ENCODE results near the gene IRAK1BP1.

Gene IRAK1BP1

GRCh38 chr6:78830805-78831204 is 36.5 kb upstream of the IRAK1BP1 start:
- no peak overlapping the region for H3K4me3 ChIP-seq (ENCODE audit: insufficient read depth, low read length, poor library complexity, severe bottlenecking)
- no peak overlapping the region for H2AFZ ChIP-seq (ENCODE audit: low read depth, low read length, severe bottlenecking)
- H3K27ac ChIP-seq (ENCODE audit: low read depth, low read length), result no peak overlapping the region
- no peak overlapping the region for H3K4me2 ChIP-seq (ENCODE audit: low read depth, low read length, poor library complexity, severe bottlenecking)
- no peaks in the 10 kb centered on the region for H4K20me1 ChIP-seq (ENCODE audit: low read depth, low read length)
- H3F3A ChIP-seq (ENCODE audit: insufficient read depth), result no peaks in the 10 kb centered on the region
- H3K9ac ChIP-seq (ENCODE audit: low read length), result no peak overlapping the region
- H3K79me2 ChIP-seq (ENCODE audit: insufficient read depth, low read length), result no peaks in the 10 kb centered on the region
- no peaks in the 10 kb centered on the region for H3K9me3 ChIP-seq (ENCODE audit: insufficient read depth, low read length)
- H3K36me3 ChIP-seq (ENCODE audit: low read length), result no peaks in the 10 kb centered on the region
- no peaks in the 10 kb centered on the region for H3K9me2 ChIP-seq (replicated peaks; ENCODE audit: insufficient read depth, low read length)
- no peaks in the 10 kb centered on the region for H3K27me3 ChIP-seq (ENCODE audit: low read length)
- TF ChIP-seq EZH2phosphoT487 (conservative IDR thresholded peaks at IDR 0.05; ENCODE audit: low read length) (no peak), CTCF (IDR thresholded peaks at IDR 0.05; ENCODE audit: insufficient read depth, low read length, poor library complexity, severe bottlenecking) (no peak)

- TF ChIP-seq CTCF (IDR thresholded peaks at IDR 0.05; ENCODE audit: insufficient read depth, low read length, poor library complexity, severe bottlenecking) (no peak), EZH2phosphoT487 (conservative IDR thresholded peaks at IDR 0.05; ENCODE audit: low read length) (no peak)
- Histone ChIP-seq H3K4me3 (ENCODE audit: insufficient read depth, low read length, poor library complexity, severe bottlenecking) (no peak overlapping the region), H3F3A (ENCODE audit: insufficient read depth) (no peaks in the 10 kb centered on the region), H3K9me2 (replicated peaks; ENCODE audit: insufficient read depth, low read length) (no peaks in the 10 kb centered on the region), H3K27ac (ENCODE audit: low read depth, low read length) (no peak overlapping the region), H3K9me3 (ENCODE audit: insufficient read depth, low read length) (no peaks in the 10 kb centered on the region), H3K36me3 (ENCODE audit: low read length) (no peaks in the 10 kb centered on the region), H2AFZ (ENCODE audit: low read depth, low read length, severe bottlenecking) (no peak overlapping the region), H4K20me1 (ENCODE audit: low read depth, low read length) (no peaks in the 10 kb centered on the region), H3K4me2 (ENCODE audit: low read depth, low read length, poor library complexity, severe bottlenecking) (no peak overlapping the region), H3K9ac (ENCODE audit: low read length) (no peak overlapping the region), H3K79me2 (ENCODE audit: insufficient read depth, low read length) (no peaks in the 10 kb centered on the region), H3K27me3 (ENCODE audit: low read length) (no peaks in the 10 kb centered on the region)
These were observed 35.9 kb upstream of the IRAK1BP1 start for GRCh38 chr6:78831492-78831891.

GRCh38 chr6:78832091-78832808 is 35.1 kb upstream of the IRAK1BP1 start:
- Histone ChIP-seq H3K27ac (ENCODE audit: low read depth, low read length) (no peak overlapping the region), H3K9me3 (ENCODE audit: insufficient read depth, low read length) (no peaks in the 10 kb centered on the region), H3F3A (ENCODE audit: insufficient read depth) (no peaks in the 10 kb centered on the region), H3K9ac (ENCODE audit: low read length) (no peak overlapping the region), H3K4me3 (ENCODE audit: insufficient read depth, low read length, poor library complexity, severe bottlenecking) (no peak overlapping the region), H2AFZ (ENCODE audit: low read depth, low read length, severe bottlenecking) (no peak overlapping the region), H3K27me3 (ENCODE audit: low read length) (no peaks in the 10 kb centered on the region), H4K20me1 (ENCODE audit: low read depth, low read length) (no peaks in the 10 kb centered on the region), H3K9me2 (replicated peaks; ENCODE audit: insufficient read depth, low read length) (no peaks in the 10 kb centered on the region), H3K79me2 (ENCODE audit: insufficient read depth, low read length) (no peaks in the 10 kb centered on the region), H3K36me3 (ENCODE audit: low read length) (no peaks in the 10 kb centered on the region), H3K4me2 (ENCODE audit: low read depth, low read length, poor library complexity, severe bottlenecking) (no peak overlapping the region)
- no peak for TF ChIP-seq CTCF (IDR thresholded peaks at IDR 0.05; ENCODE audit: insufficient read depth, low read length, poor library complexity, severe bottlenecking)
- TF ChIP-seq EZH2phosphoT487 (conservative IDR thresholded peaks at IDR 0.05; ENCODE audit: low read length), result no peak

All from SU-DHL-6 (cell line).